Measurements from ENCODE around the gene MKX.
"Not testable (repeated sequence)": the region's sequence is repeated elsewhere in the genome, so short reads cannot be mapped to it uniquely, and the experiment has no call there.

MKX gene

DNA sequence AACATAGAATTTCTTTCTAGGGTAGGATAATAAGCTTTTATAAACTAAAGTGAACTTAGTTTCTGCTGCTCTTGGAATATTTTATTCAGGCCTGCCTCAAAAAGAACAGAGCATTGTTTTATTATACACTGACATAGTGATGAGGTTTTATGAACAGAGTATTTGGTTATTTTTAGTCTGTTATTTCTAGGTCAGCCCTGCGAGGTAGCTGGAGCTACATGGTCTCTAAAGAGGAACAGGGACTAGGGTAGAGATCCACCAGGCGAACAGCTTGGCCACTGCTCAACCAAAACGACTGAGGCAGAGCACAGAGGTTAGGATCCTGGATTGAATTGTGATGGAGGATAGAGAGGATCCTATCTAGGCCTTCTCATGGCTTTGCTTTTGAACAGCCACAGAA is 53.0 kb downstream of the MKX start:
- DNase-seq (ENCODE audit: low read depth in 2 of 2): no peak

DNA sequence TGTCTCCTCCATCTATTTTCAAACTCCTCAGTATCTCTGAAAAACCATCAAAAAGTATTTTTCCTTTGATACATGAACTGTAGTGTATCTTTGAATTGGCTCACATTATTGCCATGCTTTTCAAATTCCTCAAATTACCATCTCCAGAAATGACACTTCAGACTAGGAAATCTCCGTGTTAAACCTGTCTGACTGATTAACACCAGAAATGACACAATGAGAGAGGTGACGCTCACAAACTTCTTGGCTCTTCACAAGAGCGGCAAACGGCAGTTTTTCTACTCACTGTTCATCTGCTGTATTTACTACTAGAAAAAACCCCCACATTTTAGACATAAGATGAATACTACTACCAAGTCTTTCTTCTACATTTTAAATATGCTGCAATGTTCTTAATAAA is 56.6 kb downstream of the MKX start:
- no peak for DNase-seq (ENCODE audit: low read depth in 2 of 2)

DNA sequence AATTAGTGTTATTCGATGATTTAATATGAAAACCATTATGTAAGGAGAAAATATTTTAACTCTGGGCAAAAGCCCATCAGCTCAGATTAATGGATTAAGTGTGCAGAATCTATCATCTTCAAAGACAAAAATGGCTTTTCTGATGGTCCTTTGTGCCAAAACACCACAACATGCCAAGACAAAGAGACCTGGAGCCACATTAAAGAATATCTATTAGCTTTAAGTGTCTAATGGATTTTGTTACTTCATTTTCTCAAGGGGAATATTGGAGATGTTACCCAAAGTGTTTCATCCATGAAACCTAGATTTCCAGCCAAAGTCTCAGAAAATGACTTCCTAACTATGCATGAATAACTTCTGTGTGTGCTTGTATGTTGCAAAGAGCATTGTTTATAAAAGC is 57.3 kb downstream of the MKX start:
- DNase-seq (ENCODE audit: low read depth in 2 of 2): no peak

DNA sequence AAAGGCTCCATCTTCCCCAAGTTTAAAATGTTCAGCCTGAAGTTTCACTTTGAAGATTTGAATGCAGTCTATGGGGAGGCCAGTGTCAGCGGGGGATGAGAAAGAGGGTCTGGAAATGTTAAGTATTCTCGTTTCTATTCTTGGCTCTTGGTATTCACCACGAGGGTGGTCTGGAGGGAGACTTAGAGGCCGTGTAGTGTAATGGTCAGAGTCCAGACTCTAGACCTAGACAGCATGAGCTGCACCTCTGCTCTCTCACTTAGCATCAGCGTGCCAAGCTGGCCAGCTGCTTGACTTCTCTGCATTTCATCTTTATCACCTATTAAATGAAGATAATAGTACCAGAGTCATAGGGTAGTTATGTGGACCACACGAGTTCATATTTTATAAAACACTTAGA is 57.9 kb downstream of the MKX start:
- no peak for DNase-seq (ENCODE audit: low read depth in 2 of 2)

DNA sequence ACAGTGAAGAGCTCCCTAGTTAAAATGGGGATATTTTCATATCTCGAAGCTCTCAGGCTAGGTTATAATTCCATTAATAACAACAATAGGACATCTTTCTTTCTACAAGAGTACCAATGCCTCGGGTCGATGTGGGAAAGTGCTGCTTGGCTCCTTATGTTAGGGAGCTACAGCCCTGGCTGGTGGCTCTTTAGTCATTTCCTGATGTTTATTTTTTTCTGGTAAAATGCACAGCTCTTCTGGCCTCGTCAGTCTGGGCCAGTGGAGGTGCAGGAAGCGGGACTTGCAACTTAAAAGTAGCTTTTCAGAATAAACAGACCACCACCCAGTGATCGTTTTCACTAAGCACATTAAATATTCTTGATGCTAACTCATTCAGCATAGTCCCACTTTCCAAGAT is 58.3 kb downstream of the MKX start:
- no peak for DNase-seq (ENCODE audit: low read depth in 2 of 2)

DNA sequence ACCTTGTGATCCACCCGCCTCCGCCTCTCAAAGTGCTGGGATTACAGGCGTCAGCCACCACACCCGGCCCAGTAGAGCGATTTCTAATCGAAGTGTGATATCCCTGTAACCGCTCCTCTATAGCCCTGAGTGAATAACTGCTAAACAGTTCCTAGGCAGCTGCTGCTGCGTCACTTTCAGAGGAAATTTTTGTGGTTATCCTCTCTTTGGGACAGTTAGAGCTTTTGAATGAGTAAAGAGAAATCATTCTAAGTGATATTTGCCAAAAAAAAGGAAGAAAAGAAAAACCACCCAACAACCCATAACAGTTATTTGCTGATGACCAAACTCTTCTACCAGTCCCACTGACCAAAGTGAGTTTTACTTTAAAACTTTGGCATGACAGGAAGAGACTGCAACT is 59.9 kb downstream of the MKX start:
- no peak for DNase-seq (ENCODE audit: low read depth in 2 of 2)

DNA sequence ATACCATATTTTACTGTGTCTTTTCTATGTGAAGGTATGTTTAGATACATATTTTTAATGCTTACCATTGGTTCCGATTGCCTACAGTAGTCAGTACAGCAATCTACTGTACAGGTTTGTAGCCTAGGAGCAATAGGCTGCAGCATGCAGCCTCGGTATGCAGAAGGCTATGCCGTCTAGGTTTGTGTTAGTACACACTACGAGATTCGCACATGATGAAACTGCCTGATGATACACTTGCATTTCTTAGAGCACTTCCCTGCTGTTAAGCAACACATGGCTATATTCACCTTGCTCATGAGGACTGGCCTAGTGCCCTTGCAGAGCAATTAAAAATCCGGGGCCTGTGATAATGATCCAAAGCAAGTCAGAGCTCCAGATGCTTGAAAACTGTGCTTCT is 62.4 kb downstream of the MKX start:
- no peak for DNase-seq (ENCODE audit: low read depth in 2 of 2)

DNA sequence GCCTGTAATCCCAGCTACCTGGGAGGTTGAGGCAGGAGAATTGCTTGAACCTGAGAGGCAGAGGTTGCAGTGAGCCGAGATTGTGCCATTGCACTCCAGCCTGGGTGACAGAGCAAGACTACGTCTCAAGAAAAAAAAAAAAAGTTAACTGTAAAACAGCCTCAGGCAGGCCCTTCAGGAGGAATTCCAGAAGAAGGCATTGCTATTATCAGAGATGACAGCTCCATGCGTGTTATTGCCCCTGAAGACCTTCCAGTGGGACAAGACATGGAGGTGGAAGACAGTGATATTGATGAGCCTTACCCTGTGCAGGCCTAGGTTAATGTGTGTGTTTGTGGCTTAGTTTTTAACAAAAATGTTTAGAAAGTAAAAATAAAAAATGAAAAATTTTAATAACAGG is 63.8 kb downstream of the MKX start:
- DNase-seq (ENCODE audit: low read depth in 2 of 2): not testable (repeated sequence)

DNA sequence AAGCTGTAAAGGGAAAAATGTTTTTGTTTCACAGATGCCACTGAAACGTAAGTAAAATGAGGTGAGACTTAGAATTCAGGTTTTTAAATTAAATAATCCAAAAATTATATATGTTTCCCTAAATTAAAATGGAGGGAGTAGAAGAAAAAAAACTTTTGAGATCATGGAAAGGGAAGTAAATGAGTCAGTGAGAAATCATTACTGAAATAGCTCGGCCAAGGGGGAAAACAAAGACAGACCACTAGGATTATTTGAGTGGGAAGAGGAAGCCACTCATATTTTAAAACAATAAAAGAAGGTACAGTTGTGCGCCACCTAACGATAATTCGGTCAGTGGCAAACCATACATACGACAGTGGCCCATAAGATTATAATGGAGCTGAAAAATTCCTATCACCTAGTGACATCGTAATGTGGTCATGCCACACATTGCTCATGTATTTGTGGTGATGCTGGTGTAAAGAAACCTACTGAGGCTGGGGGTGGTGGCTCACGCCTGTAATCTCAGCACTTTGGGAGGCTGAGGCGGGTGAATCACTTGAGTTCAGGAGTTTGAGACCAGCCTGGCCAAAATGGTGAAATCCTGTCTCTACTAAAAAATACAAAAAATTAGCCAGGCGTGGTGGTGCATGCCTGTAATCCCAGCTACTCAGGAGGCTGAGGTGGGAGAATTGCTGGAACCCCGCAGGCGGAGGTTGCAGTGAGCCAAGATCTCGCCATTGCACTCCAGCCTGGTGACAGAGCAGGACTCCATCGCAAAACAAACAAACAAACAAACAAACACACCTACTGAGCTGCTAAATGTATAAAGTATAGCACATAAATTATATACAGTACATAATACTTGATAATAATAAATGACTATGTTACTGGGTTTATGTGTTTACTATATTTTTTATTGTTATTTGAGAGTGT is 64.7 kb downstream of the MKX start:
- DNase-seq (ENCODE audit: low read depth in 2 of 2): no peak

DNA sequence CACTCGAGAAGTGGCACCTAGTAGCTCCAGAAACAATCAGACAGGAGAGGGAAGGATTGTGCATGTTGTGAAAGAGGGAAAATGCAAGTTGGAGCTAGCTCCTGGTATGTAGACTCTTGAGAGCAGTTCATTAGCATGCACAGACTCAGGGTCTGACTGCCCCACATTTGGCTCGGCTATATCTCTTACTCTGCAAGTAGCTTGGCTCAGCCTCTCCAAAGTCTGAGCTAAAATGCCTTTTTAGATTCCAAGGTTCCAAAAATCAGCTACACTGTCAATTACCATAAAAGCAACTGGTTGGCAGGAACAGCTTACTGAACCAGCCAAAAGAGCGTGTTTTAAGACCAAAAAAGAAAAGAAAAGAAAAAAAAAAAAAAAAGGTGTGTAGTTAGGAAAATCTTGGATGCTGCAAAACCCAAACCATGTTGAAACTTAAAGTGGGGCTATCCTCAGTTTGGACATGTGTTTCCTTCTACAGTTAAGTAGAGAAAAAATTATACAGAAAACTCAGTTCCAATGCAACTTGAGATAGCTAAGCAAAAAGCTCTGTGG is 65.5 kb downstream of the MKX start:
- no peak for DNase-seq (ENCODE audit: low read depth in 2 of 2)

DNA sequence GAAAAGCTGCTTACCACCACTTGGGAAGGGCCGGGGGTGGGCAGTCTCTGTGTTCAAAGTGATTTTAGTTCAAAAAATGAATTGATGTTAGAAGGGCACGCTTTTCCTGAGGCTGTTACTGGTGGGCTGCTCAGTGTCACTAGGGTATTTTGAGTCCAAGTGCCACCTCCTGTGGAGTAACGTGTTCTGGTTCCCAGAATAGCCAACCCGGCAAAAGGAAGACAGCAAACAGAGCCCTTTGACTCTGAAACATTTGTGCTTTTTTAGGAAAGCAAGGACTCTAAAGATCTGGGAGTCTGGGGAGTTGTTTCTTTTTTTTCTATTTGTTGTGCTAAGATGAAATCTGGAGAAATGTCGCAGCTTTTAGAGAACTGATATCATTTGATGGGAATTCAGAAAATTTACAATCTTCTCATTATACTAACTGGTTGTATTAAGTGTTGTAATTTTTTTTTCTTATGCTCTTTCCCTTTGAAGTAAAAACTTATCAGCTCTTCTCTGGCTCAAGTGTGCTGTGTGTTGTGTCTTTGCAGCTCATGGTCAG is 66.2 kb downstream of the MKX start:
- DNase-seq (ENCODE audit: low read depth in 2 of 2): no peak

DNA sequence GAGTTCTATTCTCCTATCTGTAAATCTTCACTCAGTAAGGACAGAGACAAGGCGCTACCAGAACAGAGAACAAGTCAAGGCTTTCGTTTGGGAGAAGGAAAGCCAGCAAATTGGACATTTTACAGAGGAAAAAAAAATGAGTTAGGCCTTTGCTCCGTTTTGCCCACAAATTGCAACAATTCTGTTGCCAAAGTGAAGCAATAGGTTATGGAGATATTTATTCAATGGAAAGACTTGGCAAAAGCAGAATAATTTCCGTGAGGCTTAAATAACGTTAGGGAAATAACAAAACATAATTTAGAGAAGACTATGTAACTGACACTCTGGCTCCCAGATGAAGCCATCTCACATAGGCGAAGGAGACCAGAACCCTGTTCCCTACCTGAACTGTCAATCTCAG is 67.5 kb downstream of the MKX start:
- no peak for DNase-seq (ENCODE audit: low read depth in 2 of 2)

DNA sequence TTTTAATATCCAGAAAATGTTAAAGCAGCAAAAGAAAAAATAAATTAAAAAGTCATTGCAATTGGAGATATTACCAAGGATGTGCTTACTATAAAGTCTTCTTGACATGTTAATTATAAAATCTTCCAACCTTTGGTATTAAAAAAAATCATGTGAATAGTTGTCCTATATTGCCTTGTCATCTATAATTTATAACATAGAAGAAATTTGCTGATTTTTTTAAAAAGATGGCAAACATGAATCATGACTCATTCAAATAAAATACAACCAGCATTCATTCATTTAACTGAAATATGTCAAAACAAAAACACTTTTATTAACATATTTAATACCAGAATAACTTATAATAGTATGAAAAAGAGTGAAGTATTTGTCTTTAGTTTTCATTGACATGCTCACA is 72.6 kb downstream of the MKX start:
- DNase-seq (ENCODE audit: low read depth in 2 of 2): no peak

DNA sequence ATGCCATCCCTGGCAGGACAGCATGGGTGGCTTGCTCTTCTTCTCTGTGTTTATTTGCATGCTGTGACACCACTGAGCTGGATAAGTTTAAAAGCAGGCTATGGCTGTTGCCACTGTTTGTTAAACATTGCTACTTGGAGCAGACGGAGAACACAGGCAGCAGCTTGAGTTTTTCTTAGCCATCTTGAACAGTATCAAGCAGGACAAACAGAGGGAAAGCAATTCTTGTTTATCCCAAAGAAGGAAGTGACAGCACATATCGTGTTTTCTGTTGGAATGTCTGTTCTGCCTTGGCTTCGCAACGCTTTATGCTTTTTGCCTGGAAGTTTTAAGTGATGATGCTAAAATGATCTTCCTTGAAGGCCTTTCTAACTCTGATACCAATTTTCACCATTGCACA is 73.8 kb downstream of the MKX start:
- DNase-seq (ENCODE audit: low read depth in 2 of 2): no peak

DNA sequence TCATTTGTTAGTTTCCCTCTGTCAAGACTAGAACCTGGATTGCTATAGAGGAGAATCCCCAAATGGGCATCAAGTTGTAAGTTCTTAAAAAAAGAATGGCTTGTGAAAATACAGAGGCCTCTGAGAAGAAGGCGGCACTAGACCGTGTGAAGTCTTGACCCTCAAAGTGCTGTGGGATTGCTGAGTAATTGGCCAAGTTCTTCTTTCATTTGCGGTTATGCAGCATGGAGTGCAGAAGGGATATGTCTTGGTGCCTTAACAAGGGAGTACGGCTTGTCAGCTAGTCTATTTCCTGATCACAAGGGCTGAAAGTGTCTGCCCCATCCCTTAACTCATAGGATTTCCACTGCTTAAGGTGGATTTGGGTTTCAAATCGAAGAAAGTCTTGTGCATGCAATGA is 81.2 kb downstream of the MKX start:
- no peak for DNase-seq (ENCODE audit: low read depth in 2 of 2)

DNA sequence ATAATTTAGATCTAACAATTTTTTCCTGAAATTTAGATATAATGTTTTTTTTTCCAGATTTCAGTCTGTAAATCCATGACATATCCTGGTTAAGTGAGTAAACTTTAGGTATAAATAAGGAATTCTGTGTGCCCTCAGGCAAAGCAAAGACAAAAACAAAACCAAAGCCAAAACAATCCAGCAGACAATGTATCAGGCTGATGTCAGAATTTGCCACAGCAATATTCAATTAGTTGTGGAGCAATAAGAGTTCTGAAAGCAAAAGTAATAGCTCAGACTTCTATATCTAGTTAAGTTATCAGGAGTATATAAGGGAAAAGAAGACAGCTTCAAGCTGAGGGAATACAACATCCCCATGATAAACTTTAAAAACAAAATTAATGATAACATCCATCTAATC is 82.0 kb downstream of the MKX start:
- no peak for DNase-seq (ENCODE audit: low read depth in 2 of 2)

DNA sequence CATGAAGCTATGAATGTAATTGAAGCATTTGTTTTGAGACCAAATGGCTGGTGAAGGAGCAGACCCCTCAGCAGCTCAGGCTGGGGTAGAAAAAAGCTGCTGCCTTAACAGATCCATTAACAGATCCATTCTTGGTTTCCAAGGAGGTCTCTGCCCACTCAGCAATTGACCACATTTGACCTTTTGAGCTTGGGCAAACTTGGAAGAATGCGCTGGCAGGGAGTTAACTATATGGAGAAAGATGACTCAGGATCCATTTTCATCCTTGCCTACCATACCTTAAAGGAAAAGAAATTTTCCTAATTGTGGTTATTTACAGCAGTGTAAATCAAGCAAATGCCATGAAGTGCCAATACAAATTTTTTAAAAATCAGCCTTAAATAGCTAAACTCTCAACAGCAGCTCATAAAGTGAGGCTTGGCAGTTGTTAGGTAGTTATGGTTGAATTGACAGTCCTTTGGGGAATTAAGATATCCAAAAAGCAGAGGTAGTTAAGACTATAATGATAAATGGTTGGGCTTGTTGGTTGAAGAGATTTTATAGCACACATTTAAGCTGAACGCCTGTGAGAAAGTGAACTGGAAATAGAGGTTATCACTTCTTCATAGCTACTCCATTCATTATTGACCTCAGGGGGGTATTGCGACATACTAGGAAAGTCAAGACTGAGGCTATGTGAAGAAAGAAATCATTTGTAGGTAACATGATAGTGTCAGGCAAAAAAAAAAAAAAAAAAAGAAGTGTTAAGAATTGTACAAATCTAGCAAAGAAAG is 83.9 kb downstream of the MKX start:
- DNase-seq (ENCODE audit: low read depth in 2 of 2): no peak

DNA sequence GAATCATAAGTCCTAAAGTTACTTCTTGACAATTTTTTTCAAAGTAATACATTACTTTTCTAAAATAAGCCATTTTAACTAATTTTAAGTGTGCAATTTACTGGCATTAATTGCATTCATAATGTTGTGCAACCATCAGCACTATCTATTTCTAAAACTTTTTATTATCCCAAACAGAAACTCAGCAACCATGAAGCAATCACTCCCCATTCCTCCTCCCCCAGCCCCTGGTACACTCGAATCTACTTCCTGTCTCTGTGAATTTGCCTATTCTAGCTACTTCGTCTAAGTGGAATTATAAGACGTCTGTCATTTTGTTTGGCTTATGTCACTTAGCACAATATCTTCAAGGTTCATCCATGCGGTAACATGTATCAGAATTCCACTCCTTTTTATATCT is 84.9 kb downstream of the MKX start:
- no peak for DNase-seq (ENCODE audit: low read depth in 2 of 2)

DNA sequence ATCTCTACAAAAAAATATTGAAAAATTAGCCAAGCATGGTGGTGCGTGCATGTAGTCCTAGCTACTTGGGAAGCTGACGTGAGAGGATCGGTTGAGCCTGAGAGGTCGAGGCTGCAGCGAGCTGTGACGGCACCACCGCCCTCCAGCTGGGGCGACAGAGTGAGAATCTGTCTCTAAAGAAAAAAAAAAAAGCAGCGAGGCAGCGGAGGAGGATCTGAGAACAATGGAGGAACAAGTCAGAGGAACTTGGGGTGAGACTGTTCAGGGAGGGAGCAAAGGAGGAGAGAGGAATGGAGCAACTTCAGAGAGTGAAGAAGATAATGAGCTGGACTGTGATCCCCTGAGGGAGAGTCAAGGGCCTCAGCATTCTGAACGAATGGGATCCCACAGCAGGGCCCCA is 85.4 kb downstream of the MKX start:
- no peak for DNase-seq (ENCODE audit: low read depth in 2 of 2)

DNA sequence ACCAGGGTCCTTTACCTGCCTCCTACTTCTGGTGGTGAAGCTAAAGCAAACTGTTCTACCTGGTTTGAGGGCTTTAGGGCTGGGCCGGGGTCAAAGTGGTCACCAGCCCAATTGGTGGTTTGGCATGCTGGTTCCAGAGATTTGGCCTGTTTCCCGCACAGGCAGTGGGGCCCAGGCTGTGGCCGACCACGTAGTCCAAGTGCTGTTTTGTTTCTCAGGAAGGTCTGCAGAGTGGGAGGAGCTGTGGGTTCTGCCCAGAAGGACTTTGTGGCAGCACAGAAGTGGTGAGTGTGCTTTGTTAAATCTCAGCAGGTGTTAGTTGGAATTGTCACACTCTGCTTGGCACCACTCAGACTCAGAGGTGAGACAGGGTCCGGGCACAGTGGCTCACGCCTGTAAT is 85.8 kb downstream of the MKX start:
- no peak for DNase-seq (ENCODE audit: low read depth in 2 of 2)

DNA sequence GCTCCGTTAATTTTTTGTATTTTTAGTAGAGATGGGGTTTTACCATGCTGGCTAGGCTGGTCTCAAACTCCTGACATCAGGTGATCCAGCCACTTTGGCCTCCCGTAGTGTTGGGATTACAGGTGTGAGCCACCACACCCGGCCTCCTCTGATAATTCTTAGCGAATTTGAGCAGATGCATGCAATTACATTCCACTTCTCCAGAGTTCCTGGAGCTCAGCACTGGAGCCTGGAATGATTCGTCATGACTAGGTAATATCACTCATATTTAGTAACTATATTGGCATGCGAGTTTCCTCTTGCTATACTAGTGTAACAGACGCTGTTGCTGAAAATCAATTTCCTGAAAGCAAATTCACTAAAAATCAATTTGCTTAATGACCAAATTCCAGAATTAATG is 86.8 kb downstream of the MKX start:
- no peak for DNase-seq (ENCODE audit: low read depth in 2 of 2)

DNA sequence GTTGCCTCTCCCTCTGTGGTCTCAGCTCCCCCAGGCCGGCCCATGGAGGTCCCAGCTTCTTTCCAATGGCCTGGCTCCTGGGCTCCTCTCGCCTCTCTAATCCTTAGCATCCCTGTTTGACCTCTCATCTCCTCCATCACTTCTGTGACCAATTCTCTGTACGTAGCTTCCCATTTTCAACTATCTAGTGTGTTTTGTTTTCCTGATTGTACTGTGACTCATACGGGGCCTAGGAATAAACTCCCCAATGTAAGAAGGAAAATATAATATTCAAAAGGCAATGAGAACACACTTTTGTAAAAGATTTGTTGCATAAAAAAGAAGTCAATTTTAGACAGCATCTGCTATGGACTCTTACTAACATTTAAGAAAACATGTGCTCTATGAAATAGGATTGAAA is 90.3 kb downstream of the MKX start:
- no peak for DNase-seq (ENCODE audit: low read depth in 2 of 2)

DNA sequence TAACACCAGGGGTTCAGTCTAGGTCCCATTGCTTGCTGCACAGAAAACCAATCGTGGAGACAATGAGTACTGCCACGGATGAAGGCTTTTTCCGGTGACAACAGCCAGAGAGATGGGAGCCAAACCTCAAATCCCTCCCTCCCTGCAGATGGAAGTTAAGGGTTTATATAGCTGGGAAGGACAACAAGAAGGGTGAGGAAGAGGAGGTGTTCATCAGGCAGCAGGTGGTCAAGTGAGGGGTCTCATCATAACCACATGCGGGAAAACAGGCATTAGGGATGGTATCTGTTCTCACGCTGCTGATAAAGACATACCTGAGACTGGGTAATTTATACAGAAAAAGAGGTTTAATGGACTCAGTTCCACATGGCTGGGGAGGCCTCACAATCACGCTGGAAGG is 91.3 kb downstream of the MKX start:
- no peak for DNase-seq (ENCODE audit: low read depth in 2 of 2)
